ENCODE measurements around the gene LRRFIP2.

LRRFIP2 gene

DNA sequence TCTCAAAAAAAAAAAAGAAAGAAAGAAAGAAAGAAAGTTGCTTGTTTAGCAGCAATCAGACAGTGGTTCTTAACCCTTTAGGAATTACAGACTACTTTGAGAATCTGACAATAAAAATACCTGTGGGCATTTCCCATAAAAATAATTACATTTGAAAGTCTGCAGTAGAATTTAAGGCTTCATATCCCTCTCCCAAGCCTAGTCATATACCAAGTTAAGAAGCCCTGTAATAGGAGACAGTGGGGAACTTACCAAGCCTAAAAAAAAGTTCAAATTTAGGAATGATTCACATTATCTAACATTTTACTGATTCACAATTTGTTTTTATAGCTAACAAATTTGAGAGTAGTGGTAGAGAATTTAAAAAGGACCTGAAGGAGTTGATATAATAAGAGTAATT is 47.5 kb downstream of the LRRFIP2 start:
- H3K9me3 ChIP-seq (ENCODE audit: control insufficient read depth, insufficient read depth, low read depth, low read length), result no peaks in the 10 kb centered on the region
- TF ChIP-seq, protein P1, sequence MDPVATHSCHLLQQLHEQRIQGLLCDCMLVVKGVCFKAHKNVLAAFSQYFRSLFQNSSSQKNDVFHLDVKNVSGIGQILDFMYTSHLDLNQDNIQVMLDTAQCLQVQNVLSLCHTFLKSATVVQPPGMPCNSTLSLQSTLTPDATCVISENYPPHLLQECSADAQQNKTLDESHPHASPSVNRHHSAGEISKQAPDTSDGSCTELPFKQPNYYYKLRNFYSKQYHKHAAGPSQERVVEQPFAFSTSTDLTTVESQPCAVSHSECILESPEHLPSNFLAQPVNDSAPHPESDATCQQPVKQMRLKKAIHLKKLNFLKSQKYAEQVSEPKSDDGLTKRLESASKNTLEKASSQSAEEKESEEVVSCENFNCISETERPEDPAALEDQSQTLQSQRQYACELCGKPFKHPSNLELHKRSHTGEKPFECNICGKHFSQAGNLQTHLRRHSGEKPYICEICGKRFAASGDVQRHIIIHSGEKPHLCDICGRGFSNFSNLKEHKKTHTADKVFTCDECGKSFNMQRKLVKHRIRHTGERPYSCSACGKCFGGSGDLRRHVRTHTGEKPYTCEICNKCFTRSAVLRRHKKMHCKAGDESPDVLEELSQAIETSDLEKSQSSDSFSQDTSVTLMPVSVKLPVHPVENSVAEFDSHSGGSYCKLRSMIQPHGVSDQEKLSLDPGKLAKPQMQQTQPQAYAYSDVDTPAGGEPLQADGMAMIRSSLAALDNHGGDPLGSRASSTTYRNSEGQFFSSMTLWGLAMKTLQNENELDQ (tag by site-specific recombination; IDR thresholded peaks at IDR 0.05; ENCODE audit: low read depth), result no peak
- TF ChIP-seq ZNF473 (tag by site-specific recombination; IDR thresholded peaks at IDR 0.05) (no peak), GLIS1 (tag by site-specific recombination; IDR thresholded peaks at IDR 0.05) (no peak), ZNF175 (tag by site-specific recombination; IDR thresholded peaks at IDR 0.05) (no peak), ZNF670 (tag by site-specific recombination; IDR thresholded peaks at IDR 0.05; ENCODE audit: low read depth) (no peak), ZBTB1 (tag by site-specific recombination; IDR thresholded peaks at IDR 0.05) (no peak), ZNF24 (tag by site-specific recombination; IDR thresholded peaks at IDR 0.05) (no peak), ZNF660 (tag by site-specific recombination; IDR thresholded peaks at IDR 0.05) (no peak), ZSCAN16 (tag by site-specific recombination; IDR thresholded peaks at IDR 0.05) (no peak)
- CTCF ChIA-PET, result no interaction called here
- H3K36me3 ChIP-seq (ENCODE audit: control insufficient read depth in 2 of 2, insufficient read depth in 1 of 2, low read length in 2 of 2), result no peaks in the 10 kb centered on the region
- H3K27ac ChIP-seq (ENCODE audit: extremely low read depth, low read depth, low read length), result no peak overlapping the region
- H3K4me3 ChIP-seq (ENCODE audit: low read depth, low read length), result no peak overlapping the region
- POLR2A ChIA-PET, result interaction anchor here (0.6 kb wide), 1 partner anchor 74 kb away, joined by 6 read pairs; no protein-coding TSS in a partner anchor
- no peaks in the 10 kb centered on the region for H3K4me1 ChIP-seq (ENCODE audit: control insufficient read depth, insufficient read depth, low read length)

- TF ChIP-seq ZNF433 (tag by site-specific recombination; IDR thresholded peaks at IDR 0.05; ENCODE audit: low read depth) (no peak), ZNF670 (tag by site-specific recombination; IDR thresholded peaks at IDR 0.05; ENCODE audit: low read depth) (no peak), REPIN1 (tag by site-specific recombination; IDR thresholded peaks at IDR 0.05; ENCODE audit: low read depth) (no peak), ZNF623 (tag by site-specific recombination; IDR thresholded peaks at IDR 0.05) (no peak), ZNF843 (tag by site-specific recombination; IDR thresholded peaks at IDR 0.05) (no peak), ZNF23 (tag by site-specific recombination; IDR thresholded peaks at IDR 0.05; ENCODE audit: borderline replicate concordance) (no peak), ZNF645 (tag by site-specific recombination; IDR thresholded peaks at IDR 0.05) (no peak), ZNF514 (tag by site-specific recombination; IDR thresholded peaks at IDR 0.05) (no peak), ZNF677 (tag by site-specific recombination; IDR thresholded peaks at IDR 0.05) (no peak), KLF16 (tag by site-specific recombination; IDR thresholded peaks at IDR 0.05) (no peak), PRDM1 (tag by site-specific recombination; IDR thresholded peaks at IDR 0.05) (no peak)
- no peaks in the 10 kb centered on the region for H3K4me1 ChIP-seq (ENCODE audit: control insufficient read depth, insufficient read depth, low read length)
- POLR2A ChIA-PET, result no interaction called here
- no peaks in the 10 kb centered on the region for H3K36me3 ChIP-seq (ENCODE audit: control insufficient read depth in 2 of 2, insufficient read depth in 1 of 2, low read length in 2 of 2)
- no peak overlapping the region for H3K4me3 ChIP-seq (ENCODE audit: low read depth, low read length)
- H3K9me3 ChIP-seq (ENCODE audit: control insufficient read depth, insufficient read depth, low read depth, low read length), result no peaks in the 10 kb centered on the region
- CTCF ChIA-PET, result interaction anchor here (0.6 kb wide), 1 partner anchor 689 kb away, joined by 3 read pairs; no protein-coding TSS in a partner anchor
- no peak overlapping the region for H3K27ac ChIP-seq (ENCODE audit: extremely low read depth, low read depth, low read length)
These were observed 48.9 kb downstream of the LRRFIP2 start for GRCh38 chr3:37125195-37126073.

Data from HEK293 (cell line).